Stimulated activated CD4-positive, alpha-beta T cell treated with anti-CD3 and anti-CD28 coated beads, Interleukin-2, amount 100 ng/mL, for 24 hours (primary cell): ENCODE results near the gene FBXL19.
"Not testable (repeated sequence)": the region's sequence is repeated elsewhere in the genome, so short reads cannot be mapped to it uniquely, and the experiment has no call there.

Experiments used
- DNase-seq, 2 donors: peaks; one replicate each; pipeline ENCODE4 v3.0.0-alpha.2; 2020

The FBXL19 gene

DNA sequence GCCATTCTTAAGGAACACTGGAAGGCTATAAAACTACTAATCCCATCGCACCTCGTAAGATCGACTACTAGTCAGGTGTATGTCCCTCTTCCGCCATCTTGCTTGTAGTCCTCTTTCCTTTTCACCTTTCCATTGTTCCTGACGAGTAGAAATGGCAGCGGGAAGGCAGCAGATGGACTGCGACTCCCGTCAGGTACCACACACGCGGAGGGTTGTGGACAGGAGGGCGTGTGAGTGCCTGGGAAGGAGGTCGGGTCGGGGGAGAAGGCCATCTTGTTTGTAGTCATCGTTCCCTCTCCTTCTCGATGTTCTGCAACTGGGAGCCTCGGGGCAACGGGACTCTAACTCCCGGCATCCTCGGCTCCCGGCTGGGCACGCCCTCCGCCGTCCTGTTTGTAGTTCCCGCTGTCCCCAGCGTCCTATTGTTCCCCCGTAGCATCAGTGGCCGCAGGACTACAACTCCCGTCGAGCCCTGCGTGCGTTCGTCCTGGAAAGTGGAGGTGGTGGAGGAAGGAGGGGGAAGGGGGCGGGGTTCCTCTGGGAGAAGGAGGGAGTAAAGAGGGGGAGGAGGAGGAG, 324 bp upstream of the FBXL19 start:
- peak; percentile 96 for DNase-seq

DNA sequence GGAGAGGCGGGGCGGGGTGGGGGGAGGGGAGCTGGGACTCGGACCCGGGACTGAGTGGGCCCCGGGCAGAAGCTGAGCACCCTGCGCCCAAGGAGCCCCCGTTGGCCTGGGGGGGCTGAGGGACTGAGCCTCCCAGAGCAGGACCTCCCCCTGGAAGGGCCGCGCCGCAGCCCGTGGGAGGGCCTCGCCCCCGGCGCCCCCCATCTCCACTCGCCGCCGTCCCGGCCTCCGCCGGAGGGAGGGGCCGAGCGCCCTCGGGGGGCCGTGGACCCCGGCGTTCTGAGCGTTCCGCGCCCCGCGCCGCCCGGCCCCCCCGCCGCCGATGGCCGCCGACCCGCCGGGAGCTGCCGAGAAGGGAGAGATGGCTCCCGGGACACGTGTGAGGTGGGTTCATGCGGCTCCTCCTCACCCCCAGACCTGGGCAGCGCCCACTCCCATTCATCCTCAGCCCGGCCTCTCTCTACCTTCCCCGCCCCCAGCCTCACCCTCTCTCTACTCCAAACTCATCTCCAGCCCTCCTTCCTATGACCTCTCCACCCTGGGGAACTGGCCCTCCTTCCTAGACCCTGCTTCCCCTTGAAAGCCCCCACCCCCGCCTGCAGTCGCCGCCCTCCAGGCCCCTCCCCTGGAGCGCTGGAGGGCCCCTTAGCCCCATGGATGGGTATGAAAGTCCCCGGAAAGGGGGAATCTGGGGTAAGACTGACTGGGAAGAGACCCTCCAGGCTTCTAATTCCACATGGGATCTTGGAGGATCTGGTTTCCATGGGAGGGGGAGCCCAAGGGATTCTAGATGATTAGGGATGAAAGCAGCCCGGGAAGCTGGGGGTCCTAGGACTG, 922 bp downstream of the FBXL19 start:
- no peak for DNase-seq

DNA sequence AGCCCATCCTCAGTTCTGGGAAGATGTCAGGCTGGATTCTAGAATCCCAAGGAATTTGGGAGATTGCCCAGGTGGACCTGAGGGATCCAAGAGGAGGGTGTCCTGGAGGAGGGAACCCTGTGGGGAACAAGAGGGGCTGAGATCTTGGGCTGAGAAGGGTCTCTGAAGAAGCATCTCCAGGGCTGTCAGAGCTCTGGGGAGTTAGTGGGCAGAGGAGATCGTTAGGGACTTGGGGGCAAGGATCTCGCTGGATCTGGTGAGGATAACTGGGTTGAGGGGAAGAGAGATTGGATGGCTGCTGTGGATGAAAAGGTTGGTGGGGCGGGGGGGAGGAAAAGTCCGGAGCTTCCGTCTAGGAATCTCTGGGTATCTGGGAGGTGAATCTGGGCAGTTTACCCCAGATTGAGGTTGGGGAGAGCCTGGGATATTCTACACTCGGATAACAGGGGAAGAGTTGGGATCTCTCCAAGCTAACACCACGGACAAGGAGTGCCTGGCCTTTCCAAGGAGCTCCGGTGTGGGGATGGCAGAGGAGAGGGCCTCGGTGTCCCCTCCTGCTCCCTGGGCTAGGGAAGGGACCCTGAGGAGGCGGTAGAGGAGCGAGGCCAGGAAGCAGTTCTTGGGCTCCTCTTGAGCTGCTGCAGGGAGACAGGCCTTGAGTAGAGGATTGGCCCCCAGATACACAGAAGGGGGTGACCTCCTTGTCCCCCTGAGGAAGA, 1.7 kb downstream of the FBXL19 start:
- no peak for DNase-seq

DNA sequence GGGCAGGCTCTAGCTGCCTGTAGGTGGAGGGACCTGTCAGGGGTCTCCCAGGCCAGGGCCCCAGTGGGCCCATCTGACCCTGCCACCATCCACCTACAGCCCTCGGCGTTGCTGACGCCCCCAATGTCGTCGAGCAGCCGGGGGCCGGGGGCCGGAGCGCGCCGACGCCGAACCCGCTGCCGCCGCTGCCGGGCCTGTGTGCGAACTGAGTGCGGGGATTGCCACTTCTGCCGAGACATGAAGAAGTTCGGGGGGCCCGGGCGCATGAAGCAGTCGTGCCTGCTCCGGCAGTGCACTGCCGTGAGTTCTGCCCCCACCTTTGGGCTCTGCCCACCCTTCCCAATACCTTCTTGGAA, 2.2 kb downstream of the FBXL19 start:
- DNase-seq = no peak

DNA sequence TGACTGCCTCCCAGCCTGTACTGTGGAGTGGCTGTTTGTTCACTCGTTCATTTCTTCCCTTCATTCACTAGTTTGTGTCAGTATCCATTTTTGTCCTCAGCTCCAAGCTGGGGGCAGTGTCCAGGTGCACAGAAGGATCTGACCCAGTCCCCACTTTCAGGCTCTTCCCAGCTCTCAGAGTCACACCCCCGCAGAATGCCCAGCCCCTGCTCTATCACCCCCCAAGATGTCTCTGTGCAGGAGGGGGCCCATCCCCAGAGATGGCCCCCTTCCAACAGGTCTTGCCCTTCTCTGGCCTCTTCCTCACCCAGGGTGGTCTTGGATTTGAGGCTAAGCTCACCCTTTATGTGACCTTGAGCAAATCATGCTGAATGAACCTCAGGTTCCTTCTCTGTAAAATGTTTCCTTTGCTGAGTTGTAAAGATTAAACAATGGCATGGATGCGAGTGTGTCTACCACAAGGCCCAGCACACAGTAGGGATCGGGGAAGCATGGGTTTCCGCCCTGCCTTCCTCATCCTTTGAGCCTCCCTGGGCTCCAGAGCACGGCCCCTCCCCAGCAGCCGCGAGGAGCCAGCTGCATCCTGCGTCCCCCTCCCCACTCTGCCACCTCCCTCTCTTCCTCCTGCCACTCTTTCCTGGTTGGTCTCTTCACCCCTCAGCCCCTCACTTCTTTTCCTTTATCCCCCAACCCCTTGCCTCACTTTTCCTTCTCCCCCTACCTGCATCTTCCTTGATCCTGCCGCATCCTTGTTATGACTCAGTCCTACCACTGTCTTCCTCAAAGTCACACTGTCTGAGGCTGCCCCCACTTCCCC, 2.8 kb downstream of the FBXL19 start:
- no peak for DNase-seq

DNA sequence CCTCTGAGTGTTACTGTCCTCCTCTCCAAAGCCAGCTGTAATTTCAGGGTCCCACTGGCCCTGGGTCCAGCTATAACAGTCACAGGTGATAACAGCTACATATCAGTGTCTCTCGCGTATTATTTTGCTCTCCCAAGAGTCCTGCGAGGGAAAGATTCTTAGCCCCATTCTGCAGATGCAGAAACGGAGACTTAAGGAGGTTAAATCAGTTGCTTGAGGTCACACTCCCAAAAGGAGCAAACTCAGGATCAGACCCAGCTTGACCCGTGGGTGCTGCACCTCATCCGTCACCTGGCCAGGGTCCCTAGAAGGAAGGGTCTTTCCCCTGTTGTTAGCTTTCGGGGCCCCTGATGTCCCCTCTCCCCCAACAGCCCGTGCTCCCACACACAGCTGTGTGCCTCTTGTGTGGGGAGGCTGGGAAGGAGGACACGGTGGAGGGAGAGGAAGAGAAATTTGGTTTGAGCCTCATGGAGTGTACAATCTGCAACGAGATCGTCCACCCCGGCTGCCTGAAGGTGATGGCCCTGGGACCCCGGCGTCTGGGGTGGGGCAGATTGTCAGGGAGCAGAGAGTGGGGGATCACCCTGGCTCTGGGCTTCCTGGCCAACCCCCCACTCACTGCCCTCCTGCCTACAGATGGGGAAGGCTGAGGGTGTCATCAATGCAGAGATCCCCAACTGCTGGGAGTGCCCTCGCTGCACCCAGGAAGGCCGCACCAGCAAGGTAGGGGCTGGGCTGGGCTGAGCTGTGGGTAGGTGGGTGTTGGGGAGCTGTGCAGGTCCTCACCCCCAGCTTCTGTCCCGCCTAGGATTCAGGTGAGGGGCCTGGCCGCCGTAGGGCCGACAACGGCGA, 3.8 kb downstream of the FBXL19 start:
- no peak for DNase-seq

DNA sequence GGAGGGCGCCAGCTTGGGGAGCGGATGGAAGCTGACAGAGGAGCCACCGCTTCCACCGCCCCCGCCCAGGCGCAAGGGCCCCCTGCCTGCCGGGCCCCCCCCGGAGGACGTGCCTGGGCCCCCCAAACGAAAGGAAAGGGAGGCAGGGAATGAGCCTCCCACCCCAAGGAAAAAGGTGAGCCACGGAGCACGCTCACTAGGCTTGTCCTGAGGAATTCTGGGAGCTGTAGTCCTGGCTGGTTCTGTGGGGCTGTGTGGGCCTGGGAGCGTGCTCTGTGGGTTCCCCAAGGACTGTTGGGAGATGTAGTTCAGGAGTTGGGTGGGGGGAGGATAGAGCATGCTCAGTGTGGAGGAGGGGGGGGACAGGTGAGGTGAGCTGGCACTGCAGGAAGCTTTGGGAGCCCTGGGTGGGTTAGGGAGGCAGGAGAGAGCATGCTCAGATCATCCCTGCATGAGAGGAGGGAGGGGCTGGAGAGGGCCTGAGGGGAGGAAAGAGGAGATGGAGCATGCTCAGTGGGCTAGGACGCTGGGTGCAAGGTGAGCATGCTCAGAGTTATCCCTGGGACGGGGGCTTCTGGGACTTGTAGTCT, 4.5 kb downstream of the FBXL19 start:
- peak; percentile 36 to 56 for DNase-seq

DNA sequence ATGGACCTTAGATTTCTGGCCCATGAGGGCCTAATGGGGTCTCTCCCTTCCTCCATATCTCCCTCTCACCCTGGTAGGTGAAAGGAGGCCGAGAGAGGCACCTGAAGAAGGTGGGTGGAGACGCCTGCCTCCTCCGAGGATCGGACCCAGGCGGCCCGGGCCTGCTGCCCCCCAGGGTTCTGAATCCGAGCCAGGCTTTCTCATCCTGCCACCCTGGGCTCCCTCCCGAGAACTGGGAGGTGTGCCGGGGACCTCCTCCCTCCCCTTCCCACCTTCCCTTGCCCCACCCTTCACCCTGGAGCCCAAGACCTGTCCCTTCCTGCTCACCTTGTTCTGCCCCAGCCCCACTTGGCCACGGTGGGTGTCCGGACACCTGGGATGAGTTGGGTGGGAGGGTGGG, 5.0 kb downstream of the FBXL19 start:
- DNase-seq = no peak

DNA sequence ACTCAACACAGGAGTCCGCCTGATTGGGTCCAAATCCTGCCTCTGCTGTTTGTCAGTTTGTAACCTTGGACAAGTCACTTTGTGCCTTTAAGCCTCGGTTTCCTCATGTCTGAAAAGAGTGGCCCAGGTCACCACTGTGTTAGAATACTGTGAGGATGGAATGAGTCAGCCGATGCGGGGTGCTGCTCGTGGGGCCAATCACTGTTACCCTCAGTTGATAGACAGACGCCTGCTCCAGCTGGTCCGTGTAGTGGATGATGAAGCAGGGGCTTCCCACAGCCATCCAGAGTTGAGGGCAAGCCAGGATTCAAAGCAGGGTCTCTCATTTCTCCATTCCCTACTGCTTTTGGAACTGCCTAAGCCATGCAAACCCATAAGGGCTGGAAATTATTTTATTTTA, 5.8 kb downstream of the FBXL19 start:
- DNase-seq = no peak

DNA sequence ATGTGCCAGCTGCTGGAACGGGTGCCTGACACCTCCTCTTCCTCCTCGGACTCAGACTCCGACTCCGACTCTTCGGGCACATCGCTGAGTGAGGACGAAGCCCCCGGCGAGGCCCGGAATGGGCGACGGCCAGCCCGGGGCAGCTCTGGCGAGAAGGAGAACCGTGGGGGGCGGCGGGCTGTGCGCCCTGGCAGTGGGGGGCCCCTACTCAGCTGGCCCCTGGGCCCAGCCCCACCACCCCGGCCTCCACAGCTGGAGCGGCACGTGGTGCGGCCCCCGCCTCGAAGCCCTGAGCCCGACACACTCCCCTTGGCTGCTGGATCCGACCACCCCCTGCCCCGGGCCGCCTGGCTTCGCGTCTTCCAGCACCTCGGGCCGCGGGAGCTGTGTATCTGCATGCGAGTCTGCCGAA, 6.8 kb downstream of the FBXL19 start:
- DNase-seq = no peak

DNA sequence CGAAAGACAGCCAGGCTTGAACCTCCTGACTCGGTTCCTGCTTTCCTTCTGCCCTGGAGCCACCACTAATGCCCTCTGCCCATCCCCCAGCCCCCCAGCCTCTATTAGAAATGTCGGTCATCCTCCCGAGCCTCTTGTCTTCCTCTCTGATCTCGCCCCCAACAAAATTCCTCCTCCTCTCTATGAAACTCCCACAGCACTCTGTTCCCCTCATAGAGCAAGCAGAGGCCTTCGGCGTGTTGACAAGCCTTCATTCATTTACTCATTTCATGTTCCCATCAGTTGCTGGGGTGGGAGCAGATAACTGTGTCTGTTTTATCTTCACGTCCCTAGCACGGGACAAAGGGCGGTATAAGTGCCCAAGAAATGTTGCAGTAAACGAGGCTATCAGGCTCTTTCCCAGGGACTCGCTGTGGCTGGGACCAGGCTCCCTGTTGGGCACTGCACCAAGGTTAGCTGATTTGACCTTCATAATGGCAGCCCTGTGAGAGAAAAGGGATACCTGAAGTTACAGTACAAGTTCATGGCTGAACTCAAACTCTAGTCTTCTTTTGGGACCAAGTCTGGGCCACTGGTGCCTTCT, 7.8 kb downstream of the FBXL19 start:
- no peak for DNase-seq

DNA sequence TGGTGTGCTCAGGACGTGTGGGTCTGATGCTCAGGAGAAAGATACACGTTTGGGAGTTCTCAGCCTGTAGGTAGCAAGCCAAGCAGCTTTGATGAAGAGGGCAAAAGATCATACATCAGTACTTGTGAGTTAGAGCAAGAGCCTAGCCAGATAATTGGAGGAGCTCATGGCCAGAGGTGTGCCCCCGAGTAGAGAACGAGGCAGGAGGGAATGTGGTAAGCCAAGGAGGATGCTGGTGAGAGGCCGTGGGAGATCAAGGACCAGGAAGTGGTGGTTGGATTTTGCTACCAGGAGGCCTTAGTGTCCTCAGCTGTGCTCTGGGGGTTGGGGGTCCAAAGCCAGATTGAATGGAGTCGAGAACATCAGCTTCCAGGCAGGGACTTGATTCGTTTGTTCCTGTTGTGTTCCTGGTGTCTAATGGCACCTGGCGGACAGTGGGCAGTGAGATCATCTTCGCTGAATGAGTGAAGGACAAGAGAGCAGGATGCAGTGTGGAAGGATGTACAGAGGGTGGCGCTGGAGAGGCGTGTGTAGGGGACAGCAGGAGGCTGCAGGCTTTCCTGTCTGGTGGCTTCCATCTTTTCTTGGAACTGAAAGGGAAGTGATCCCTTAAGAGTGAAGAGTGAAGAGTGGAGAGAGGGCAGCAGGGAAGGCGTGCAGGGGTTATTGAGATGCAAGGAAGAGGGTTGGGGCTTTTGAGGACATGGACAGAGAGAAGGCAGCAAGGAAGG, 11.6 kb downstream of the FBXL19 start:
- peak; percentile 42 to 46 for DNase-seq

DNA sequence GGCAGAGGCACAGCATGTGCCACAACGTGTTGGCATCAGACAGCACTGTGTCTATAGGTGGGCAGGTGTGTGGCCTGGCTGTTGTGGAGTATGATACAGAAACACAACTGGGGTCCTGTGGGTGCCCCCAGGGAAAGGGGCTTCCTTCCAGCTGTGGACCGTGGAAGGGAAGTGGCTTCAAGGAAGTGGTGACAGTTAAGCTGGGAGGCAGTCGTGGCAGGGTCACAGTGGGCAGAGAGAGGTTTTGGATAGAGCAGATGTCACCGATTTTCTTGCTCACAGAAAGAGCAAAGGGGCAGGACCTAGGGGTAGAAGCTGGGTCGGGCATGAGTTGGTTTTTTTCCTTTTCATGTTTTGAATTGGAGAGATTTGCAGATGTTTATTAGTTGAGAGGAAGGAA, 14.3 kb downstream of the FBXL19 start:
- no peak for DNase-seq

DNA sequence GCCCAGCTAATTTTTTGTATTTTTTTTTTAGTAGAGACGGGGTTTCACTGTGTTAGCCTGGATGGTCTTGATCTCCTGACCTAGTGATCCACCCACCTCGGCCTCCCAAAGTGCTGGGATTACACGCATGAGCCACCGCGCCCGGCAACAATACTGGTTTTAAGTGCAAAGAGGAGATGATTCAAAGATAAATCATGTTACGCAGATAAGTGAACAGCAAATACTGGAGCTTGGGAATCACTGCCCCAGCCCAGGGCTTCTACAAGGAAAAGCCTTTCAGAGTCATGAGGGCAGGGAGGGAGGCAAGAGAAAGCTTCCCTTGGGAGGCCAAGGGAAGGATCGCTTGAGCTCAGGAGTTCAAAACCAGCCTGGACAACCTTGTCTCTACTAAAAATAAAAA, 16.2 kb downstream of the FBXL19 start:
- not testable (repeated sequence) for DNase-seq

DNA sequence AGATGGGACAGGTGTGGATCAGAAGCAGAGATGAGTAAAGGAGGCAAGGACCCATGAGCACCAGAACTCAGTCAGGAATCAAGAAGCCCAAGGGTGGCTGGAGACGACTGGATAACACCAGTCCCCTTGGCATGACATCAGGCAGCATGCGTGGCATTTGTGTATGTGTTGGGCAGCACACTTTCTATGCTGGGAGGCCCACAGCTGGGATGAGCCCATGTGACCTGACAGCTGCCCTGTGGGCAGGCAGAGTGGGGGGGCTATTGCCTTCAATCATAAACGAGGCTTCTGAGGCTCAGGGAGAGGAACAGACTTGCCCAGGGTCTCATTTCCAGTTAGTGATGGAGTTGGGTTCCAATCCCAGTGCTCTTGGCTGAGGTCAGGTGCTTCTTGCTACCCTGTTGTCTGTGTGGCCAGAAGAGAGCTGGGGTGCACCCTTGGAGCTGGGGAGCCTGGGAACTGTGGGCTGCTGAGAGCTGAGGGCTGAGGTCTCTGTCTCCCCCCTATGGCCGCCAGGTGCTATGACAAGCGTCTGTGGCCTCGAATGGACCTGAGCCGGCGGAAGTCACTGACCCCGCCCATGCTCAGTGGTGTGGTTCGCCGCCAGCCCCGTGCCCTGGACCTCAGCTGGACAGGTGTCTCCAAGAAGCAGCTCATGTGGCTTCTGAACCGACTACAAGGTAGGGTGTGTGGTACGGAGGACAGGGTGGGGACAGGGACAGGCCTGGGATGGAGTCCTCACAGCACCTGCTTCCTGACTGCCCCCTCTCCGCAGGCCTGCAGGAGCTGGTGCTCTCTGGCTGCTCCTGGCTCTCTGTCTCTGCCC, 18.4 kb downstream of the FBXL19 start:
- peak; percentile 72 to 73 for DNase-seq

DNA sequence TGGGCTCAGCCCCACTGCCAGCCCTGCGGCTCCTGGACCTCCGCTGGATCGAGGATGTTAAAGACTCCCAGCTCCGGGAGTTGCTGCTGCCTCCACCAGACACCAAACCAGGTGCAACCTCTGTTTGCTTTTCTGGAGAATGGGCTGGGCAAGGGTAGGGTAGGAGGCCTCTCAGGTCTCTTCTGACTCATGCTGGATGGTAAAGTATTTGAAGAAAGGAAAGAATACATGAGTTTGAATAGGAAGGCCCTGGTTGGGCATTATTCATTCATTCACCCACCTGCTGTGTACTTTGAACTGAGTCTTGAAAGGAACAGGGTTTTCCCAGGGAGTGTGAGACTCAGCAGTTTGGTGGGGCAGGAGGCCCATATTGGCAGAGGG, 19.0 kb downstream of the FBXL19 start:
- DNase-seq = no peak

DNA sequence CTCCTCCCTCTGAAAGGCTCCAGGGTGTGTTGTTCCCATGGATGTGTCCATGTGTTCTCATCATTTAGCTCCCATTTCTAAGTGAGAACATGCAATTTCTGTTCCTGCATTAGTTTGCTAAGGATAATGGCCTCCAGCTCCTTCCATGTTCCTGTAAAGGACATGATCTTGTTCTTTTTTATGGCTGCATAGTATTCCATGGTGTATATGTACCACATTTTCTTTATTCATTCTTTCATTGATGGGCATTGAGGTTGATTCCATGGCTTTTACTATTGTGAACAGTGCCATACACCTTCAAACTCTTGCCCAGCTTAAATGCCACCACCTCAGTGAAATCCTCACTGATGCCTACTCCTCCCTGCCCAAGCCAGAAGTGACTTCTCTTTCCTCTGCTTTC, 21.0 kb downstream of the FBXL19 start:
- no peak for DNase-seq

DNA sequence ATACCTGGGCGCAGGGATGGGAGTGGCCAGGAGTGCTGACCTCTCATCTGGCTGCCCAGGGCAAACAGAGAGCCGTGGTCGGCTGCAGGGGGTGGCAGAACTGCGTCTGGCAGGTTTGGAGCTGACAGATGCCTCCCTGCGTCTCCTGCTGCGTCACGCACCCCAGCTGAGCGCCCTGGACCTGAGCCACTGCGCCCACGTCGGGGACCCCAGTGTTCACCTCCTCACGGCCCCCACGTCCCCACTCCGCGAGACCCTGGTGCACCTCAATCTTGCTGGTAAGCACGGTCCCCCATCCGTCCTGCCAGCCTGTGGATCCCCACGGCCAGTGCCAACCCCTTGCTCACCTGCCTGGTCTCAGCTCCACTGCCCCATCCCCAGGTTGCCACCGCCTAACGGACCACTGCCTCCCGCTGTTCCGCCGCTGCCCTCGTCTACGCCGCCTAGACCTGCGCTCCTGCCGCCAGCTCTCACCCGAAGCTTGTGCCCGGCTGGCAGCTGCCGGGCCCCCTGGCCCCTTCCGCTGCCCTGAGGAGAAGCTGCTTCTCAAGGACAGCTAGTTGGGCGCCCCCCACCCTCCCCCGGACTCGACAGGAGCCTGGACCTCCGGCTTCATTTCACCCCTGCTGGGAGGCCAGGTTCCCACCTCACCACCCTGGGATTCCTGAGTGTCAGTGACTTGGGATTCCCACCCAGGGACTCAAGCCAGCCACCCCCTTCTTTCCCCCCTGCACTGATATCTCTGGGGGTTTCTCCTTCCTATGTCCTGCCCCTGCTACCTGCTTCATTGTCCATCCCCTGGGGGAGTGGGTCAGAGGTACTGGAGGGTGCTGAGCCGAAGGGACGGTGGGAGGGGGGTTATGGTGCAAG, 23.5 kb downstream of the FBXL19 start:
- DNase-seq = no peak

DNA sequence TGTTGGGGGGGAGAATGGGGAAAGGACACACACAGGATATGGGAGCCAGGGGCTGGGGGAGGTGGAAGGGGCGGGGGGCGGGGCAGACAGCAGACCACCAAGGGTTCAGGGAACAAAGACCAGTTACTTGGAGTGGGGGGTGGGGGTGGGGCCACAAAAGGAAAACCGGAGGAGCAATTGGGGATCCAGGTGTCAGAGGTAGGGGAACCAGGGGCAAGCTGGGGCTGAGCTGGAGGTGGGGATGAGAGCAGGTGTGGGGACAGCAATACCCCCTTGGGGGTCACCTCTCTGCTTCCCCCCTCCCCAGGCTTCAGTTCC, 24.1 kb downstream of the FBXL19 start:
- DNase-seq = no peak
